ENCODE measurements around the gene KCNJ15.

- TF ChIP-seq CTCF (IDR thresholded peaks at IDR 0.05) (no peak), POLR2A (IDR thresholded peaks at IDR 0.05) (no peak)
Observed at GRCh38 chr21:38297194-38297631, 40.4 kb downstream of the KCNJ15 start.

All from heart left ventricle (tissue), 13 donors.